GM13976 (cell line): ENCODE measurements around the gene SPR.
A peak's percentile ranks its signal among the peaks of the same experiment; 100 is the strongest.

Source experiments
- DNase-seq: peaks from one replicate; pipeline ENCODE4 v3.0.0; 2012; ENCODE audit warnings: low spot score
- CTCF ChIP-seq: IDR thresholded peaks from 2 replicates; pipeline ENCODE4 v1.5.1; 2012; ENCODE audit warnings: borderline replicate concordance, mild to moderate bottlenecking; ENCODE audit not compliant: insufficient read depth; ENCODE audit errors: extremely low read depth, missing control alignments, control extremely low read depth
- in situ Hi-C: fragments of 300-500 bp; cut with MboI; formaldehyde crosslinking; loops from one replicate; pipeline ENCODE4 v1.12.0; 2022; ENCODE audit warnings: low sequenced_read_pairs, mixed read lengths, inconsistent platforms; ENCODE audit not compliant: unreplicated experiment

The SPR gene

DNA sequence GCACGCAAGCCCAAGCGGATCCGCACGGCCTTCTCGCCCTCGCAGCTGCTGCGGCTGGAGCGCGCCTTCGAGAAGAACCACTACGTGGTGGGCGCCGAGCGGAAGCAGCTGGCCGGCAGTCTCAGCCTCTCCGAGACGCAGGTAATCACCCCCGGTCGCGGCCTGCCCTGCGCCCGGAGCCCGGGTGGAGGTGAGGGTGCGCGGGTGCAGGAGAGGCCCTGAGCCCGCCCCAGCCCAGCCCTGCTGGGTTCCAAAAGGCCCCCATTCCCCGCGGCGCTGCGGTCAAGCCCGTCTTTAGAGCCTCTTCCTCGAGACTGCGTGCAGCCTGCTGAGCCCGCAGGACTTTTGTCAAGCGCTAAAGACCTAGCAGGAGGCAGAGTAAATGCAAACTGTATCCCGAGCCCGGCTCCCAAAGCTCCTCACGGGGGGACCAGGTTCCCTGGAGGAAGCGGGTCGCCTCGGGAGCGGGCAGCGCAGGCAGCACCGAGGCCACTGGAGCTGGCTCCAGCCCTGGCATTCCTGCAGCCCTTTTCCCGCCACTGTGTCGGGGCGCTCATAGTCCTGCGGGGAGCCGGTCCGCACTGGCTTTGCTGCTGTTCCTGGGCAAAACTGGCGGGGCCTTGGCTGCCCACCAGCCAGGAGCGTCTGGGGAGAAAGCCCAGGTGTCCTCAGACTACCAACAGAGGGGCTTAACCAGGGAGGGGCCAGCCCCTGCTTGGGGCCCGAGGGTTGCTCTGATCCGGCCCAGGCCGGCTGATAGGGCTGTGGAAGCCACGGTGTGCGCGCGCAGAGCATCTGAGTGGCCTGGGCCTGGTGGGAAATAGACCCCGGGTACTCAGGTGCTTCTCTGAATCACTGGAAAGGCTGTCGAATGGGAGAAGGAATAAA is 37.4 kb downstream of the SPR start:
- in situ Hi-C loops = no loop called here
- TF ChIP-seq CTCF = no peak
- DNase-seq = peak; percentile 70

DNA sequence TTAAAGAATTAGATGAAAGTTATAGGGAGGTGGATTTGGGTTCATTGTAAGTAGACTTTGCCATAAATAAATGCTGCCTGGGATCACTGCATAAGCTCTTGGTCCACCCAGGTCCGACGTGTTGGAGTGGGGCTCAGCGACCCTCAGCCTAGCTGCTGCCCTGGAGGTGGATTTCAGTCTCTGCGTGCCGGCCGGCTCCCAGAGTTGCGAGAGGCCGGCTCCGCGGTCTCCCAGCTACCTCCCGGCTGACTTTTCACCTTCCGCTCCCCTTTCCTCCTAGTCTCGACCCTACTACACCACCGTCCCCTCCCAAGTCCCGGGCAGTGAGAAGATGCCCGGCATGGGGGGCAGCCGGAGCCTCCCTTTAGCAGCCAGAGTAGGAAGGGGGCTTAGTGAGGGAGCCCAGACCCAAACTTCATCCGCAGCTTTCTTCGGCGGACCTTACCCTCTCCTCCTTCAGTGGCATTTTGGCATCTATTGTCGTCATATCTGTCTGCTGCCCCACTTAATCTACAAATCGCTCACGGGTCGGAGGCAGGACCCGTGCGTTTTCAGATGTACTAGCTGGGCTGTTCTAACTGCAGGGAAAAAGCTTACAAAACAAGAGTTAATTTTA is 38.2 kb downstream of the SPR start:
- in situ Hi-C loops = no loop called here
- DNase-seq = no peak
- TF ChIP-seq CTCF = no peak

DNA sequence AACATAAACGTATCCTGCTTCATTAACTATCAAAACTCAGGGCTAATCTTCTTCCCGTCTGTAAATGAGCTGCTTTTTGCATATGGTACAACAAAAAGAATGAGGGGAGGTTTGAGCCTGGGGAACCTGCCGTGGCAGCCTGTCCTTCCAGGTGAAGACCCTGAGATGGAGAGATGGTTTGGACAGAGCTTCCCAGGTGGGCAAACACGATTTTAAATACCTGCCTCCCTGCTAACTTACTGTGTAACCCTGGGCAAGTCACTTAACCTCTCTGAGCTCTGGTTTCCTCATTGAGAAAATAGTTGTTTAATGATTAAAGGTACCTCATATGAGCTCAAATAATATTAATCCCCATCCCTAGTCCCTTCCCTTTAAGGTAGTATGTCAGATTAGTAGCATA is 39.2 kb downstream of the SPR start:
- DNase-seq = no peak
- in situ Hi-C loops = no loop called here
- TF ChIP-seq CTCF = no peak

- in situ Hi-C loops = no loop called here
- DNase-seq = no peak
- TF ChIP-seq CTCF = no peak
Observed at GRCh38 chr2:72926811-72927465, 39.7 kb downstream of the SPR start.

DNA sequence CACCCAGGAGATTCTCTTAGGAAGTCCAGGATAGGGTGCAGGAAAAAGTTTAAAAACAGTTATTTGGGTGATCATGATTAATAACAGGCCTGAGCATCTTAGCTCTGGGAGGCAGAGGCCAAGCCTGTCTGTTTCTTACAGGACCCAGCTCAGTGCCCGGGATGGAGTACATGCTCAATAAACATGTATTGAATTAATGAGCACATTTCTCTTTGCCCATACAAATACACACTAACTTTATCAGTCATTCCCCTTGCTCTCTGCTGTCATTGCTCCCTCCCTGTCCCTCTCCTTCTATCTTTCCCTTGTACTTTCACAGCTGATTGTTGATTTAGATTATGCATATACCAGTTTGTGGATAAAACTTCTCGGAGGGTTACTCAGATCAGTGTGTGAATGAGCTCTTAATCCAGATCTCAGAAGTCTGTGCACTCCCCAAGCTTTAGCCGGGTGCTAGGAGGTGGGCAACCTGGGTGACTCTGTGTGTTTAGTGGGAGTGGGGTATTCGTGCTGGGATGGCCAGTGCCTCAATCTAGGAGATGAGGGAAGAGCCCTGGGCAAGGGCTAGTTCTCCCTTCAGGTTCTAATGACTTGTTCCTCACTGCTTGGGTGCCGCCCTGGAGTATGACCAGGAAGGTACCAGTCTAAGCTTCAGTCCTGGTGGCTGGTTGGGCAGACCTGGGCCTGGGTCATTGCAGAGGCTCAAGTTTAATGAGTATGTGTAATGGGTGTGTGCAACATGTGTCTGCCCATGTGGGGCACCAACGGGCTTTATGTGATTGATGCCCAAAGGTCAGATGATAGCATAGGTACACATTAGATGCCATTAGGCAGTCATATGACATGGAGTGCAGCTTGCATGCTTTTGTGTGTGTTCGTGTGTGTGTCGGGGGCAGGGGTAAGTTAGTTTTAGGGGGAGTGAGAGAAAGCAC is 40.7 kb downstream of the SPR start:
- no peak for TF ChIP-seq CTCF
- in situ Hi-C loops = no loop called here
- DNase-seq = no peak

- DNase-seq = no peak
- in situ Hi-C loops = no loop called here
- no peak for TF ChIP-seq CTCF
Observed at GRCh38 chr2:72929010-72929409, 41.8 kb downstream of the SPR start.
